AG04450 (cell line): ENCODE data around the gene CCDC167. TPM values are rescaled to one million over a fixed set of nuclear protein-coding genes. Genes with fewer than 3 reads are reported as not detected.

Experiments used
- CTCF ChIA-PET: fragments of 300-600, 350-600 bp; formaldehyde crosslinking; extraction: SDS; loops from one replicate; lab custom pipeline; 2022; ENCODE audit warnings: antibody characterized with exemption, inconsistent platforms; lab: Charles Lee
- POLR2A ChIA-PET: fragments of 350-600 bp; formaldehyde crosslinking; extraction: SDS; loops from one replicate; lab custom pipeline; 2021; ENCODE audit warnings: antibody characterized with exemption, inconsistent platforms; lab: Yijun Ruan, JAX
- DNase-seq: peaks from one replicate; pipeline ENCODE4 v3.0.0-alpha.2; 2011; ENCODE audit warnings: low read depth, low spot score
- H3K27ac ChIP-seq: one replicate; pipeline ENCODE4 v1.5.1; 2012; ENCODE audit warnings: low read depth, low read length, control low read depth
- H3K27me3 ChIP-seq: one replicate; pipeline ENCODE4 v1.6.0; 2012; ENCODE audit warnings: low read length; ENCODE audit not compliant: control insufficient read depth, insufficient read depth
- H3K4me3 ChIP-seq: 2 replicates; pipeline ENCODE4 v1.5.1; 2011; ENCODE audit warnings: mild to moderate bottlenecking, low read depth, low read length, control low read depth
- H3K9me3 ChIP-seq: 2 replicates; pipeline ENCODE4 v1.5.1; 2012; ENCODE audit warnings: low read length; ENCODE audit not compliant: control insufficient read depth, insufficient read depth
- CTCF ChIP-seq: IDR thresholded peaks from 2 replicates; pipeline ENCODE4 v1.5.1; 2011; ENCODE audit warnings: low read depth, low read length, control low read depth, inconsistent platforms
- polyA plus RNA-seq: library from polyadenylated mRNA; depleted of rRNA; stranded (reverse); fragments of >200 nt; gene quantifications from 2 replicates; pipeline ENCODE4 v1.2.3, GENCODE V29; 2011

Gene CCDC167
- polyA plus RNA-seq, 1 experiment, result 27.3 TPM

GRCh38 chr6:37492236-37492972 is 7.3 kb downstream of the CCDC167 start:
- POLR2A ChIA-PET, result interaction anchor here (0.6 kb wide), 1 partner anchor 41 kb away, joined by 3 read pairs; no protein-coding TSS in a partner anchor
- TF ChIP-seq CTCF, result no peak

DNA sequence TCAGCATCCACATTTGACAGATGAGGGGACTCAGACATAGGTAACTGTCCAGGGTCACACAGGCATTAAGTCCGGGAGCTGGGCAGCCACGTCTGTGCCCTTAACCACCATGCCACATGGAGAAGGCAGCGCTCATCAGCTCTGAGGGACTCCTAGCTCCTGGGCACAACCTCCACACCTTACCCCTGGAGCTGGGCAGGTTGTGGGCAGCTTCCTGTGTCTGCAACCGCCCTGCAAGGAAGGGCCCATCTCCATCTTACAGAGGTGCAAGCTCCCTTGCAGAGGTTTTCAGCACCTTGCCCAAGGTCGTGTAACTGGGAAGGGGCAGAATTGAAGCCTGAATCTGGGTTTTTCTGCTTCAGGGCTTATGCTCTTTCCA is 7.9 kb downstream of the CCDC167 start:
- ChIA-PET CTCF (no interaction called here), POLR2A (interaction anchor here (0.6 kb wide), 1 partner anchor 42 kb away, joined by 3 read pairs; no protein-coding TSS in a partner anchor)
- no peak for DNase-seq
- Histone ChIP-seq H3K27ac (no peak overlapping the region), H3K4me3 (no peak overlapping the region), H3K27me3 (no peaks in the 10 kb centered on the region), H3K9me3 (no peaks in the 10 kb centered on the region)
- no peak for TF ChIP-seq CTCF

More at GRCh38 chr6:37492236-37492972, 7.3 kb downstream of the CCDC167 start:
- no peak overlapping the region for H3K4me3 ChIP-seq
- CTCF ChIA-PET, result no interaction called here
- H3K27ac ChIP-seq, result no peak overlapping the region
- H3K27me3 ChIP-seq, result no peaks in the 10 kb centered on the region
- no peak for DNase-seq
- H3K9me3 ChIP-seq, result no peaks in the 10 kb centered on the region

GRCh38 chr6:37491171-37491829 is 8.4 kb downstream of the CCDC167 start:
- no peak for DNase-seq
- TF ChIP-seq CTCF, result no peak
- H3K27me3 ChIP-seq, result no peaks in the 10 kb centered on the region
- CTCF ChIA-PET, result no interaction called here
- POLR2A ChIA-PET, result no interaction called here
- no peaks in the 10 kb centered on the region for H3K9me3 ChIP-seq
- H3K27ac ChIP-seq, result no peak overlapping the region
- H3K4me3 ChIP-seq, result no peak overlapping the region

DNA sequence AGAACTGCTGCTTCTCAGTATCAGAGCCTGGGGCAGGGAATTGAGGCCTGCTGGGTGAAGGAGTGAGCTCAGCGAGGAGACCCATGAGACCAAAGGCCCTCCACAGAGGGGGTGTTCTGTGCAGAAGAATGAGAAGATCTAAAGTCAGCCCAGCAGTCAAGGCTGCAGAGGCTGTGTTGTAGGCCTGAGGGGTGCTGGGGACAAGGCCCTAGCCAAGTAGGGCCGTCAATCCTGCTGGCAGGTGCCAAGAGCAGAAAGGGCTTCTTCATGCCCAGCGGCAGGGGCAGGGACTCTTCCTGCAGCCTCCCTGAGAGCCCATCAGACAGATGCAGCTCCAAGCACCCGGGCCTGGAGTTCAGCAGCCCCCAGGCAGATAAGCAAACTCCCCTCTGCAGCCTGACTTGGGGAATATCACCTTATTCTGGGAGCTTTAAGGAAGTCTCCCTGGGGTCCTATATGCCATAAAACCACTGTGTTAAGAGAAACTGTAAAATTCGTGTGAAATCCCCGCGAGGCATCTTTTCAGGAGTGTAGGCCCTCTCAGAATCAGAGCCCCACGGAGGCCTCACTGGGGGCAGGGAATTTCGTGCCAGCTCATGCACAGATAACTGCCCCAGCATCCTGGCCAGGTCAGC is 9.0 kb downstream of the CCDC167 start:
- no peaks in the 10 kb centered on the region for H3K9me3 ChIP-seq
- H3K27me3 ChIP-seq, result no peaks in the 10 kb centered on the region
- DNase-seq, result no peak
- no peak for TF ChIP-seq CTCF
- POLR2A ChIA-PET, result interaction anchor here (0.6 kb wide), 1 partner anchor 299 kb away, joined by 5 read pairs; no protein-coding TSS in a partner anchor
- no peak overlapping the region for H3K4me3 ChIP-seq
- CTCF ChIA-PET, result no interaction called here
- H3K27ac ChIP-seq, result no peak overlapping the region
